ENCODE results near the gene HOXB13. TPM values are rescaled to one million over a fixed set of nuclear protein-coding genes. Genes with fewer than 3 reads are reported as not detected.
A peak's percentile ranks its signal among the peaks of the same experiment; 100 is the strongest.

HOXB13 gene
- total RNA-seq (2014; rRNA removed; shearing (Covaris generic)) (not detected in 2 replicates), polyA plus RNA-seq (2016; fragmentation: Nextera tagmentation; extraction: Ambion mirVana) (not detected in 2 replicates)

- WGBS, 2 experiments (ENCODE audit: low coverage in 1 of 2, low lambda C conversion rate in 2 of 2, missing lambda C conversion rate in 2 of 2), result 2 to 3% methylated on average over 52 to 53 of the region's 55 CpGs
- no peaks in the 10 kb centered on the region for H4K20me1 ChIP-seq (ENCODE audit: insufficient read depth)
- in situ Hi-C loops (cut with MboI), result no loop called here
- no peaks in the 10 kb centered on the region for H3F3A ChIP-seq (ENCODE audit: insufficient read depth)
- no peaks in the 10 kb centered on the region for H3K9me2 ChIP-seq (ENCODE audit: insufficient read depth)
- H3K4me1 ChIP-seq (ENCODE audit: insufficient read depth), result no peaks in the 10 kb centered on the region
- H3K9me3 ChIP-seq (ENCODE audit: low read depth), result no peaks in the 10 kb centered on the region
- H3K27ac ChIP-seq, result no peak within 1 kb of the TSS
- TF ChIP-seq EZH2phosphoT487 (IDR thresholded peaks at IDR 0.05; ENCODE audit: insufficient read depth, low read depth) (0 out of 2 replicates have a peak, but pooled peaks have one; percentile 16), EZH2 (IDR thresholded peaks at IDR 0.05; ENCODE audit: insufficient read depth, poor library complexity, severe bottlenecking) (peak; percentile 86)
- no peak within 1 kb of the TSS for H3K9ac ChIP-seq
- peak; percentile 70 for DNase-seq
- no peaks in the 10 kb centered on the region for H3K79me2 ChIP-seq (ENCODE audit: insufficient read depth)
- peaks cover 98% of the 10 kb centered on the region for H3K27me3 ChIP-seq (replicated peaks; ENCODE audit: insufficient read depth)
- peak within 1 kb of the TSS; percentile 57 for H2AFZ ChIP-seq
- peak within 1 kb of the TSS; percentile 58 for H3K4me2 ChIP-seq (ENCODE audit: unreplicated experiment)
- peak within 1 kb of the TSS; percentile 59 for H3K4me3 ChIP-seq
- no peaks in the 10 kb centered on the region for H3K36me3 ChIP-seq (ENCODE audit: low read depth)
Measured at GRCh38 chr17:48728232-48729231, at the start of gene HOXB13. TSS of gene HOXB13 (minus strand) at chr17:48728750. CDS start at chr17:48728593, 157 bp downstream.

GRCh38 chr17:48776602-48777001 is 48.1 kb upstream of the HOXB13 start:
- no peaks in the 10 kb centered on the region for H3F3A ChIP-seq (ENCODE audit: insufficient read depth)
- no peak overlapping the region for H3K4me2 ChIP-seq (ENCODE audit: unreplicated experiment)
- no peaks in the 10 kb centered on the region for H3K36me3 ChIP-seq (ENCODE audit: low read depth)
- no peak overlapping the region for H3K27ac ChIP-seq
- no peak for DNase-seq
- no peak overlapping the region for H3K4me3 ChIP-seq
- H4K20me1 ChIP-seq (ENCODE audit: insufficient read depth), result no peaks in the 10 kb centered on the region
- H2AFZ ChIP-seq, result no peak overlapping the region
- no peak for TF ChIP-seq EZH2 (IDR thresholded peaks at IDR 0.05; ENCODE audit: insufficient read depth, poor library complexity, severe bottlenecking)
- TF ChIP-seq EZH2phosphoT487 (IDR thresholded peaks at IDR 0.05; ENCODE audit: insufficient read depth, low read depth), result no peak
- in situ Hi-C loops (cut with MboI), result no loop called here
- no peaks in the 10 kb centered on the region for H3K9me3 ChIP-seq (ENCODE audit: low read depth)
- H3K9me2 ChIP-seq (ENCODE audit: insufficient read depth), result no peaks in the 10 kb centered on the region
- H3K79me2 ChIP-seq (ENCODE audit: insufficient read depth), result no peaks in the 10 kb centered on the region
- H3K27me3 ChIP-seq (replicated peaks; ENCODE audit: insufficient read depth), result peaks cover 21% of the 10 kb centered on the region
- no peak overlapping the region for H3K9ac ChIP-seq
- H3K4me1 ChIP-seq (ENCODE audit: insufficient read depth), result no peaks in the 10 kb centered on the region

GRCh38 chr17:48773245-48773644 is 44.7 kb upstream of the HOXB13 start:
- Histone ChIP-seq H3K79me2 (ENCODE audit: insufficient read depth) (no peaks in the 10 kb centered on the region), H3K27me3 (replicated peaks; ENCODE audit: insufficient read depth) (peaks cover 19% of the 10 kb centered on the region), H3K9me3 (ENCODE audit: low read depth) (no peaks in the 10 kb centered on the region), H3K27ac (no peak overlapping the region), H3K4me3 (no peak overlapping the region), H3K36me3 (ENCODE audit: low read depth) (no peaks in the 10 kb centered on the region), H4K20me1 (ENCODE audit: insufficient read depth) (no peaks in the 10 kb centered on the region), H3F3A (ENCODE audit: insufficient read depth) (no peaks in the 10 kb centered on the region), H3K4me1 (ENCODE audit: insufficient read depth) (no peaks in the 10 kb centered on the region), H3K4me2 (ENCODE audit: unreplicated experiment) (no peak overlapping the region), H3K9ac (no peak overlapping the region), H2AFZ (no peak overlapping the region), H3K9me2 (ENCODE audit: insufficient read depth) (no peaks in the 10 kb centered on the region)
- no peak for TF ChIP-seq EZH2 (IDR thresholded peaks at IDR 0.05; ENCODE audit: insufficient read depth, poor library complexity, severe bottlenecking)
- no peak for TF ChIP-seq EZH2phosphoT487 (IDR thresholded peaks at IDR 0.05; ENCODE audit: insufficient read depth, low read depth)
- in situ Hi-C loops (cut with MboI), result no loop called here
- DNase-seq, result no peak
- 70 to 92% methylated on average over 3 of the region's 3 CpGs for WGBS, 2 experiments (ENCODE audit: low coverage in 1 of 2, low lambda C conversion rate in 2 of 2, missing lambda C conversion rate in 2 of 2)

DNA sequence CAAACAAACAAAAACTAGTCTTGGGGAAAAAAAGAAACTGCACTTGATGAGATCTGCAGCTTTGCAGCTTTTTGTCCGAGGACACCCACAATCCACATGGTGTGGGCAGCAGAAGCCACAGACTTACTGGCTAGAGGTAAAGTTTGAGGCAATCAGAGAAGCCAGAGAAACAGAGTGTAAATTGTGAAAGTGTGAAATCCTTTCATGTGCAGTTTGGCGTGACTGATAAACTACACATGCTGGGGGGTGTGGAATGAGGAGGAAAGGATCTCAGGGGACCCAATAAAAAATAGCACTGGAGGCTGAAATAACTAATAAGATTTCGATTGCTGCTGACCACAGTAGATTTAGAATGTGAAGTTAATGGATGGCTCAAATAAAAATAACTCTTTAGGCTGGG is 42.4 kb upstream of the HOXB13 start:
- no peak overlapping the region for H3K27ac ChIP-seq
- H3K9me2 ChIP-seq (ENCODE audit: insufficient read depth), result no peaks in the 10 kb centered on the region
- peaks cover 23% of the 10 kb centered on the region for H3K27me3 ChIP-seq (replicated peaks; ENCODE audit: insufficient read depth)
- no peak overlapping the region for H3K9ac ChIP-seq
- in situ Hi-C loops (cut with MboI), result no loop called here
- H3K79me2 ChIP-seq (ENCODE audit: insufficient read depth), result no peaks in the 10 kb centered on the region
- no peak overlapping the region for H3K4me2 ChIP-seq (ENCODE audit: unreplicated experiment)
- H3K9me3 ChIP-seq (ENCODE audit: low read depth), result no peaks in the 10 kb centered on the region
- no peaks in the 10 kb centered on the region for H3K4me1 ChIP-seq (ENCODE audit: insufficient read depth)
- H2AFZ ChIP-seq, result no peak overlapping the region
- no peaks in the 10 kb centered on the region for H4K20me1 ChIP-seq (ENCODE audit: insufficient read depth)
- H3K36me3 ChIP-seq (ENCODE audit: low read depth), result no peaks in the 10 kb centered on the region
- no peak for TF ChIP-seq EZH2phosphoT487 (IDR thresholded peaks at IDR 0.05; ENCODE audit: insufficient read depth, low read depth)
- no peak for TF ChIP-seq EZH2 (IDR thresholded peaks at IDR 0.05; ENCODE audit: insufficient read depth, poor library complexity, severe bottlenecking)
- 20 to 35% methylated on average over 3 of the region's 3 CpGs for WGBS, 2 experiments (ENCODE audit: low coverage in 1 of 2, low lambda C conversion rate in 2 of 2, missing lambda C conversion rate in 2 of 2)
- no peaks in the 10 kb centered on the region for H3F3A ChIP-seq (ENCODE audit: insufficient read depth)
- H3K4me3 ChIP-seq, result no peak overlapping the region
- no peak for DNase-seq
